H9 (cell line): Measurements from ENCODE around the gene SENP7. TPM values are rescaled to one million over a fixed set of nuclear protein-coding genes. Genes with fewer than 3 reads are reported as not detected.

Source experiments
- DNase-seq: peaks from one replicate; pipeline ENCODE4 v3.0.0-alpha.2; 2017
- H2AFZ ChIP-seq: one replicate; pipeline ENCODE4 v1.6.1; 2013; ENCODE audit warnings: mild to moderate bottlenecking, low read length, control low read depth, moderate library complexity
- H2AK5ac ChIP-seq: 2 replicates; pipeline ENCODE4 v1.6.1; 2013; ENCODE audit warnings: low read length, control low read depth, mixed read lengths; ENCODE audit not compliant: insufficient read length
- H2BK120ac ChIP-seq: one replicate; pipeline ENCODE4 v1.6.1; 2013; ENCODE audit warnings: low read depth, mild to moderate bottlenecking, low read length, control low read depth, inconsistent platforms; ENCODE audit not compliant: poor library complexity, severe bottlenecking
- H2BK12ac ChIP-seq: 2 replicates; pipeline ENCODE4 v1.6.1; 2013; ENCODE audit warnings: low read length, control low read depth, mixed read lengths, low read depth; ENCODE audit not compliant: insufficient read length
- H2BK15ac ChIP-seq: 2 replicates; pipeline ENCODE4 v1.6.1; 2013; ENCODE audit warnings: low read depth, low read length, control low read depth
- H2BK20ac ChIP-seq: one replicate; pipeline ENCODE4 v1.6.1; 2013; ENCODE audit warnings: low read depth, mild to moderate bottlenecking, low read length, control low read depth, inconsistent platforms; ENCODE audit not compliant: poor library complexity, severe bottlenecking
- H2BK5ac ChIP-seq: 2 replicates; pipeline ENCODE4 v1.6.1; 2013; ENCODE audit warnings: low read length, control low read depth, mixed read lengths; ENCODE audit not compliant: insufficient read length
- H3K14ac ChIP-seq: 2 replicates; pipeline ENCODE4 v1.6.1; 2013; ENCODE audit warnings: low read length, control low read depth; ENCODE audit not compliant: insufficient read depth
- H3K18ac ChIP-seq: 2 replicates; pipeline ENCODE4 v1.6.1; 2013; ENCODE audit warnings: low read depth, mild to moderate bottlenecking, mixed read lengths, low read length, control low read depth; ENCODE audit not compliant: insufficient read length
- H3K23ac ChIP-seq: 2 replicates; pipeline ENCODE4 v1.6.1; 2013; ENCODE audit warnings: low read length, control low read depth, mixed read lengths, low read depth; ENCODE audit not compliant: insufficient read length
- H3K23me2 ChIP-seq: 2 replicates; pipeline ENCODE4 v1.6.1; 2013; ENCODE audit warnings: low read depth, mild to moderate bottlenecking, mixed read lengths, low read length, control low read depth; ENCODE audit not compliant: insufficient read length, poor library complexity, severe bottlenecking
- H3K27ac ChIP-seq: 2 replicates; pipeline ENCODE4 v1.5.1; 2013; ENCODE audit warnings: low read length, control low read depth, mixed read lengths, low read depth; ENCODE audit not compliant: insufficient read length
- H3K27me3 ChIP-seq: 2 replicates; pipeline ENCODE4 v1.6.1; 2013; ENCODE audit warnings: low read length, control low read depth, inconsistent platforms; ENCODE audit not compliant: insufficient read depth
- H3K4ac ChIP-seq: 2 replicates; pipeline ENCODE4 v1.6.1; 2013; ENCODE audit warnings: low read depth, mild to moderate bottlenecking, control low read depth, inconsistent platforms, low read length, moderate library complexity
- H3K4me1 ChIP-seq: 2 replicates; pipeline ENCODE4 v1.6.1; 2013; ENCODE audit warnings: low read length, control low read depth, inconsistent platforms; ENCODE audit not compliant: insufficient read depth
- H3K4me2 ChIP-seq: 2 replicates; pipeline ENCODE4 v1.6.1; 2013; ENCODE audit warnings: low read length, control low read depth, mixed read lengths; ENCODE audit not compliant: insufficient read length, insufficient read depth
- H3K56ac ChIP-seq: 2 replicates; pipeline ENCODE4 v1.6.1; 2013; ENCODE audit warnings: low read depth, mild to moderate bottlenecking, mixed read lengths, low read length, control low read depth; ENCODE audit not compliant: insufficient read length
- H3K79me1 ChIP-seq: 2 replicates; pipeline ENCODE4 v1.6.1; 2013; ENCODE audit warnings: low read depth, mild to moderate bottlenecking, moderate library complexity, low read length, control low read depth, inconsistent platforms; ENCODE audit not compliant: insufficient read depth, poor library complexity, severe bottlenecking
- H3K79me2 ChIP-seq: 2 replicates; pipeline ENCODE4 v1.6.1; 2013; ENCODE audit warnings: low read length, control low read depth, inconsistent platforms; ENCODE audit not compliant: insufficient read depth
- H3K9ac ChIP-seq: 2 replicates; pipeline ENCODE4 v1.6.1; 2013; ENCODE audit warnings: low read length, control low read depth, mixed read lengths; ENCODE audit not compliant: insufficient read length; ENCODE audit errors: extremely low read depth
- H3K9me3 ChIP-seq: one replicate; pipeline ENCODE4 v1.6.1; 2013; ENCODE audit warnings: low read depth, low read length, inconsistent platforms; ENCODE audit not compliant: control insufficient read depth
- H3T11ph ChIP-seq: one replicate; pipeline ENCODE4 v1.6.1; 2013; ENCODE audit warnings: mild to moderate bottlenecking, low read length, control low read depth, inconsistent platforms
- H4K20me1 ChIP-seq: one replicate; pipeline ENCODE4 v1.6.1; 2013; ENCODE audit not compliant: control insufficient read depth, insufficient read length, insufficient read depth
- H4K5ac ChIP-seq: 2 replicates; pipeline ENCODE4 v1.6.1; 2013; ENCODE audit warnings: low read depth, mild to moderate bottlenecking, mixed read lengths, low read length, control low read depth; ENCODE audit not compliant: insufficient read length
- H4K8ac ChIP-seq: replicated peaks from 2 replicates; pipeline ENCODE4 v1.6.1; 2013; ENCODE audit warnings: low read length, control low read depth, mixed read lengths, low read depth; ENCODE audit not compliant: insufficient read length
- H4K91ac ChIP-seq: 2 replicates; pipeline ENCODE4 v1.6.1; 2013; ENCODE audit warnings: low read depth, mild to moderate bottlenecking, moderate library complexity, mixed read lengths, low read length, control low read depth; ENCODE audit not compliant: insufficient read length
- H3K27ac Mint-ChIP-seq, 3 experiments: 2 replicates in 2 of 3; 3 replicates in 1 of 3; pipeline ENCODE4 v1.8.0; 2020 to 2021; ENCODE audit warnings: mixed read lengths in 3 of 3, mild to moderate bottlenecking in 1 of 3, moderate library complexity in 1 of 3
- H3K27me3 Mint-ChIP-seq: 2 replicates; pipeline ENCODE4 v1.8.0; 2021; ENCODE audit warnings: low read depth, mild to moderate bottlenecking, moderate library complexity, mixed read lengths
- H3K36me3 Mint-ChIP-seq, 3 experiments: 2 replicates in 2 of 3; 3 replicates in 1 of 3; pipeline ENCODE4 v1.8.0; 2020 to 2021; ENCODE audit warnings: low read depth in 3 of 3, mixed read lengths in 3 of 3; ENCODE audit not compliant: insufficient read depth in 1 of 3
- H3K4me1 Mint-ChIP-seq, 2 experiments: 2 replicates each; pipeline ENCODE4 v1.8.0; 2020; ENCODE audit warnings: mixed read lengths in 2 of 2
- H3K4me3 Mint-ChIP-seq, 2 experiments: 2 replicates in 1 of 2; 3 replicates in 1 of 2; pipeline ENCODE4 v1.8.0; 2020 to 2021; ENCODE audit warnings: mild to moderate bottlenecking in 2 of 2, mixed read lengths in 2 of 2, moderate library complexity in 1 of 2
- H3K9me3 Mint-ChIP-seq, 2 experiments: 2 replicates in 1 of 2; 3 replicates in 1 of 2; pipeline ENCODE4 v1.8.0; 2020; ENCODE audit warnings: mild to moderate bottlenecking in 2 of 2, mixed read lengths in 2 of 2, moderate library complexity in 1 of 2
- WGBS: extraction: QIAGEN DNeasy Blood & Tissue Kit; methylation state at CpG from one replicate; pipeline ENCODE4 v1.1.7; 2013; ENCODE audit warnings: missing lambda C conversion rate, low lambda C conversion rate, mixed read lengths; ENCODE audit not compliant: insufficient read length; ENCODE audit errors: extremely low coverage; 5-methylcytosine and 5-hydroxymethylcytosine counted together
- total RNA-seq: library from RNA; stranded (reverse); gene quantifications from 2 replicates; pipeline ENCODE4 v1.2.1, GENCODE V29; 2021
- TF ChIP-seq, protein P1 (sequence below): fragments of 200-600 bp; sonication (generic); conservative IDR thresholded peaks from 3 replicates; pipeline ENCODE4 v1.8.0; 2021; ENCODE audit warnings: antibody characterized with exemption, mild to moderate bottlenecking

The SENP7 gene
- total RNA-seq, 1 experiment from 2014 or later = 8.4 TPM

DNA sequence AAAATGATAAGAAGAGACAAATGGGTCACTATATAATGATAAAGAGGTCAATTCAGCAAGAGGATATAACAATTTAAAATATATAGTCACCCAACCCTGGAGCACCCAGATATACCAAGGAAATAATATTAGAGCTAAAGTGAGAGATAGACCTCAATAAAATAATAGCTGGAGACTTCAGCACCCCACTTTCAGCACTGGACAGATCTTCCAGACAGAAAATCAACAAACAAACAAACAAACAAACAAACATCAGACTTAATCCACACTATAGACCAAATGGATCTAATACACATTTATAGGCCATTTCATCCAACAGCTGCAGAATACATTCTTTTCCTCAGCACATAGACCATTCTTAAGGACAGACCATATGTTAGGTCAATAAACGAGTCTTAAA is 79.4 kb downstream of the SENP7 start:
- H3K56ac ChIP-seq = no peak overlapping the region
- H3K4ac ChIP-seq = no peak overlapping the region
- no peak overlapping the region for H2AK5ac ChIP-seq
- H3K4me1 ChIP-seq = no peaks in the 10 kb centered on the region
- H3K14ac ChIP-seq = no peak overlapping the region
- no peaks in the 10 kb centered on the region for H4K20me1 ChIP-seq
- H3K27me3 Mint-ChIP-seq = no peaks in the 10 kb centered on the region
- no peak overlapping the region for H2BK12ac ChIP-seq
- H3K79me1 ChIP-seq = no peaks in the 10 kb centered on the region
- H3K27ac ChIP-seq = no peak overlapping the region
- no peaks in the 10 kb centered on the region for H3K9me3 ChIP-seq
- H3T11ph ChIP-seq = no peak overlapping the region
- H3K27ac Mint-ChIP-seq = no peak overlapping the region
- DNase-seq = no peak
- H3K9me3 Mint-ChIP-seq = peaks cover 61% of the 10 kb centered on the region in 2 experiments
- H3K4me1 Mint-ChIP-seq = no peaks in the 10 kb centered on the region
- H3K27me3 ChIP-seq = no peaks in the 10 kb centered on the region
- H4K5ac ChIP-seq = no peak overlapping the region
- no peak overlapping the region for H4K91ac ChIP-seq
- H3K4me2 ChIP-seq = no peak overlapping the region
- no peak overlapping the region for H2BK20ac ChIP-seq
- no peaks in the 10 kb centered on the region for H3K23me2 ChIP-seq
- no peak overlapping the region for H2AFZ ChIP-seq
- no CpG with 5 or more reads among the region's 1 CpG for WGBS
- TF ChIP-seq, protein P1, sequence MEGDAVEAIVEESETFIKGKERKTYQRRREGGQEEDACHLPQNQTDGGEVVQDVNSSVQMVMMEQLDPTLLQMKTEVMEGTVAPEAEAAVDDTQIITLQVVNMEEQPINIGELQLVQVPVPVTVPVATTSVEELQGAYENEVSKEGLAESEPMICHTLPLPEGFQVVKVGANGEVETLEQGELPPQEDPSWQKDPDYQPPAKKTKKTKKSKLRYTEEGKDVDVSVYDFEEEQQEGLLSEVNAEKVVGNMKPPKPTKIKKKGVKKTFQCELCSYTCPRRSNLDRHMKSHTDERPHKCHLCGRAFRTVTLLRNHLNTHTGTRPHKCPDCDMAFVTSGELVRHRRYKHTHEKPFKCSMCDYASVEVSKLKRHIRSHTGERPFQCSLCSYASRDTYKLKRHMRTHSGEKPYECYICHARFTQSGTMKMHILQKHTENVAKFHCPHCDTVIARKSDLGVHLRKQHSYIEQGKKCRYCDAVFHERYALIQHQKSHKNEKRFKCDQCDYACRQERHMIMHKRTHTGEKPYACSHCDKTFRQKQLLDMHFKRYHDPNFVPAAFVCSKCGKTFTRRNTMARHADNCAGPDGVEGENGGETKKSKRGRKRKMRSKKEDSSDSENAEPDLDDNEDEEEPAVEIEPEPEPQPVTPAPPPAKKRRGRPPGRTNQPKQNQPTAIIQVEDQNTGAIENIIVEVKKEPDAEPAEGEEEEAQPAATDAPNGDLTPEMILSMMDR = no peak
- no peak overlapping the region for H4K8ac ChIP-seq
- H3K79me2 ChIP-seq = no peaks in the 10 kb centered on the region
- H3K23ac ChIP-seq = no peak overlapping the region
- no peak overlapping the region for H3K4me3 Mint-ChIP-seq
- H3K36me3 Mint-ChIP-seq = peaks cover 10 to 34% (median 12%) of the 10 kb centered on the region in 3 experiments
- no peak overlapping the region for H3K9ac ChIP-seq
- no peak overlapping the region for H2BK120ac ChIP-seq
- H2BK15ac ChIP-seq = no peak overlapping the region
- no peak overlapping the region for H2BK5ac ChIP-seq
- no peak overlapping the region for H3K18ac ChIP-seq
